Measurements from ENCODE around the gene MYBPH.

MYBPH gene

GRCh38 chr1:203202431-203203245 is 27.0 kb upstream of the MYBPH start:
- no peak overlapping the region for H3K4me3 ChIP-seq (ENCODE audit: low read depth, low read length)
- H3K4me1 ChIP-seq, result no peaks in the 10 kb centered on the region
- DNase-seq, result no peak
- no peaks in the 10 kb centered on the region for H3K36me3 ChIP-seq
- TF ChIP-seq CTCF (IDR thresholded peaks at IDR 0.05; ENCODE audit: low read depth, low read length), result no peak
- H3K9me3 ChIP-seq, result no peaks in the 10 kb centered on the region
- H3K27me3 ChIP-seq, result no peaks in the 10 kb centered on the region

- DNase-seq, result no peak
- Histone ChIP-seq H3K36me3 (no peaks in the 10 kb centered on the region), H3K4me1 (no peaks in the 10 kb centered on the region), H3K27me3 (no peaks in the 10 kb centered on the region), H3K4me3 (ENCODE audit: low read depth, low read length) (no peak overlapping the region), H3K9me3 (no peaks in the 10 kb centered on the region)
- TF ChIP-seq CTCF (IDR thresholded peaks at IDR 0.05; ENCODE audit: low read depth, low read length), result no peak
These were observed 26.0 kb upstream of the MYBPH start for GRCh38 chr1:203201516-203202205.

GRCh38 chr1:203200916-203201315 is 25.3 kb upstream of the MYBPH start:
- no peaks in the 10 kb centered on the region for H3K36me3 ChIP-seq
- no peaks in the 10 kb centered on the region for H3K9me3 ChIP-seq
- no peaks in the 10 kb centered on the region for H3K27me3 ChIP-seq
- no peak for TF ChIP-seq CTCF (IDR thresholded peaks at IDR 0.05; ENCODE audit: low read depth, low read length)
- no peak for DNase-seq
- no peaks in the 10 kb centered on the region for H3K4me1 ChIP-seq
- H3K4me3 ChIP-seq (ENCODE audit: low read depth, low read length), result no peak overlapping the region

GRCh38 chr1:203199816-203200571 is 24.4 kb upstream of the MYBPH start:
- no peaks in the 10 kb centered on the region for H3K36me3 ChIP-seq
- no peaks in the 10 kb centered on the region for H3K27me3 ChIP-seq
- no peak overlapping the region for H3K4me3 ChIP-seq (ENCODE audit: low read depth, low read length)
- TF ChIP-seq CTCF (IDR thresholded peaks at IDR 0.05; ENCODE audit: low read depth, low read length), result no peak
- H3K9me3 ChIP-seq, result no peaks in the 10 kb centered on the region
- no peak for DNase-seq
- H3K4me1 ChIP-seq, result no peaks in the 10 kb centered on the region

GRCh38 chr1:203199481-203199815 is 23.8 kb upstream of the MYBPH start:
- no peak for TF ChIP-seq CTCF (IDR thresholded peaks at IDR 0.05; ENCODE audit: low read depth, low read length)
- H3K36me3 ChIP-seq, result no peaks in the 10 kb centered on the region
- no peaks in the 10 kb centered on the region for H3K9me3 ChIP-seq
- no peak for DNase-seq
- H3K27me3 ChIP-seq, result no peaks in the 10 kb centered on the region
- no peak overlapping the region for H3K4me3 ChIP-seq (ENCODE audit: low read depth, low read length)
- no peaks in the 10 kb centered on the region for H3K4me1 ChIP-seq

All from BE2C (cell line).